Liver (tissue), 3 donors: ENCODE measurements around the gene HOXD8.

Experiments
- EGR1 ChIP-seq, 2 donors: IDR thresholded peaks; 2 replicates each; pipeline ENCODE4 v1.6.1; 2016 to 2018; ENCODE audit warnings: antibody characterized with exemption in 2 of 2, low read depth in 2 of 2
- FOXA1 ChIP-seq: IDR thresholded peaks from 2 replicates; pipeline ENCODE4 v1.6.1; 2016; ENCODE audit warnings: antibody characterized with exemption
- HNF4A ChIP-seq, 2 donors: conservative IDR thresholded peaks; 2 replicates each; pipeline ENCODE4 v1.6.1; 2016; ENCODE audit warnings: antibody characterized with exemption in 2 of 2, mild to moderate bottlenecking in 2 of 2
- MAX ChIP-seq: IDR thresholded peaks from 2 replicates; pipeline ENCODE4 v1.6.1; 2016; ENCODE audit warnings: antibody characterized with exemption
- RXRA ChIP-seq, 2 donors: IDR thresholded peaks; 2 replicates each; pipeline ENCODE4 v1.6.1; 2017 to 2018; ENCODE audit warnings: antibody characterized with exemption in 2 of 2, mild to moderate bottlenecking in 1 of 2
- TAF1 ChIP-seq: conservative IDR thresholded peaks from 2 replicates; pipeline ENCODE4 v1.6.1; 2016; ENCODE audit warnings: antibody characterized with exemption, mild to moderate bottlenecking
- YY1 ChIP-seq: IDR thresholded peaks from 2 replicates; pipeline ENCODE4 v1.6.1; 2016; ENCODE audit warnings: antibody characterized with exemption, mild to moderate bottlenecking
- TF ChIP-seq, protein P1 (sequence below): fragments of 150-350 bp; IDR thresholded peaks from 2 replicates; pipeline ENCODE4 v1.5.1; 2017; ENCODE audit warnings: improper control_type of control experiment, low read depth, low read length; ENCODE audit not compliant: missing input control
- TF ChIP-seq, protein P2 (sequence below): IDR thresholded peaks from 2 replicates; pipeline ENCODE4 v1.6.1; 2016; ENCODE audit warnings: antibody characterized with exemption, mild to moderate bottlenecking
- donor health status: healthy.
- donor health status: healthy.

GRCh38 chr2:176083796-176084261 is 45.7 kb upstream of the HOXD8 start, which contains the start of gene EVX2:
- TF ChIP-seq, protein P1, sequence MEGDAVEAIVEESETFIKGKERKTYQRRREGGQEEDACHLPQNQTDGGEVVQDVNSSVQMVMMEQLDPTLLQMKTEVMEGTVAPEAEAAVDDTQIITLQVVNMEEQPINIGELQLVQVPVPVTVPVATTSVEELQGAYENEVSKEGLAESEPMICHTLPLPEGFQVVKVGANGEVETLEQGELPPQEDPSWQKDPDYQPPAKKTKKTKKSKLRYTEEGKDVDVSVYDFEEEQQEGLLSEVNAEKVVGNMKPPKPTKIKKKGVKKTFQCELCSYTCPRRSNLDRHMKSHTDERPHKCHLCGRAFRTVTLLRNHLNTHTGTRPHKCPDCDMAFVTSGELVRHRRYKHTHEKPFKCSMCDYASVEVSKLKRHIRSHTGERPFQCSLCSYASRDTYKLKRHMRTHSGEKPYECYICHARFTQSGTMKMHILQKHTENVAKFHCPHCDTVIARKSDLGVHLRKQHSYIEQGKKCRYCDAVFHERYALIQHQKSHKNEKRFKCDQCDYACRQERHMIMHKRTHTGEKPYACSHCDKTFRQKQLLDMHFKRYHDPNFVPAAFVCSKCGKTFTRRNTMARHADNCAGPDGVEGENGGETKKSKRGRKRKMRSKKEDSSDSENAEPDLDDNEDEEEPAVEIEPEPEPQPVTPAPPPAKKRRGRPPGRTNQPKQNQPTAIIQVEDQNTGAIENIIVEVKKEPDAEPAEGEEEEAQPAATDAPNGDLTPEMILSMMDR, result no peak
- TF ChIP-seq HNF4A (conservative IDR thresholded peaks at IDR 0.05), result no peak
- TF ChIP-seq, protein P2, sequence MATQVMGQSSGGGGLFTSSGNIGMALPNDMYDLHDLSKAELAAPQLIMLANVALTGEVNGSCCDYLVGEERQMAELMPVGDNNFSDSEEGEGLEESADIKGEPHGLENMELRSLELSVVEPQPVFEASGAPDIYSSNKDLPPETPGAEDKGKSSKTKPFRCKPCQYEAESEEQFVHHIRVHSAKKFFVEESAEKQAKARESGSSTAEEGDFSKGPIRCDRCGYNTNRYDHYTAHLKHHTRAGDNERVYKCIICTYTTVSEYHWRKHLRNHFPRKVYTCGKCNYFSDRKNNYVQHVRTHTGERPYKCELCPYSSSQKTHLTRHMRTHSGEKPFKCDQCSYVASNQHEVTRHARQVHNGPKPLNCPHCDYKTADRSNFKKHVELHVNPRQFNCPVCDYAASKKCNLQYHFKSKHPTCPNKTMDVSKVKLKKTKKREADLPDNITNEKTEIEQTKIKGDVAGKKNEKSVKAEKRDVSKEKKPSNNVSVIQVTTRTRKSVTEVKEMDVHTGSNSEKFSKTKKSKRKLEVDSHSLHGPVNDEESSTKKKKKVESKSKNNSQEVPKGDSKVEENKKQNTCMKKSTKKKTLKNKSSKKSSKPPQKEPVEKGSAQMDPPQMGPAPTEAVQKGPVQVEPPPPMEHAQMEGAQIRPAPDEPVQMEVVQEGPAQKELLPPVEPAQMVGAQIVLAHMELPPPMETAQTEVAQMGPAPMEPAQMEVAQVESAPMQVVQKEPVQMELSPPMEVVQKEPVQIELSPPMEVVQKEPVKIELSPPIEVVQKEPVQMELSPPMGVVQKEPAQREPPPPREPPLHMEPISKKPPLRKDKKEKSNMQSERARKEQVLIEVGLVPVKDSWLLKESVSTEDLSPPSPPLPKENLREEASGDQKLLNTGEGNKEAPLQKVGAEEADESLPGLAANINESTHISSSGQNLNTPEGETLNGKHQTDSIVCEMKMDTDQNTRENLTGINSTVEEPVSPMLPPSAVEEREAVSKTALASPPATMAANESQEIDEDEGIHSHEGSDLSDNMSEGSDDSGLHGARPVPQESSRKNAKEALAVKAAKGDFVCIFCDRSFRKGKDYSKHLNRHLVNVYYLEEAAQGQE, result no peak
- TF ChIP-seq YY1, result no peak
- no peak for TF ChIP-seq MAX
- no peak for TF ChIP-seq TAF1
- TF ChIP-seq FOXA1, result no peak
- no peak for TF ChIP-seq EGR1 (IDR thresholded peaks at IDR 0.05; ENCODE audit: low read depth in 2 of 2)
- no peak for TF ChIP-seq RXRA (IDR thresholded peaks at IDR 0.05)
